Left ventricle myocardium inferior (tissue), 1 donor: ENCODE results near the gene KLHL13. TPM values are rescaled to one million over a fixed set of nuclear protein-coding genes. Genes with fewer than 3 reads are reported as not detected.

ENCODE experiments used
- DNase-seq: peaks from one replicate; pipeline ENCODE4 v3.0.0-alpha.2; 2020
- H3K27ac ChIP-seq: fragments of 200-600 bp; replicated peaks from 2 replicates; pipeline ENCODE4 v1.8.0; 2021
- H3K27me3 ChIP-seq: fragments of 200-600 bp; 2 replicates; pipeline ENCODE4 v1.8.0; 2021; ENCODE audit warnings: low read depth
- H3K36me3 ChIP-seq: fragments of 200-600 bp; 2 replicates; pipeline ENCODE4 v1.8.0; 2021
- H3K4me1 ChIP-seq: fragments of 200-600 bp; 2 replicates; pipeline ENCODE4 v1.8.0; 2021
- H3K4me3 ChIP-seq: fragments of 200-600 bp; 2 replicates; pipeline ENCODE4 v1.8.0; 2021; ENCODE audit warnings: mild to moderate bottlenecking, moderate library complexity
- H3K9me3 ChIP-seq: fragments of 200-600 bp; replicated peaks from 2 replicates; pipeline ENCODE4 v1.8.0; 2021
- CTCF ChIP-seq: fragments of 200-600 bp; IDR thresholded peaks from 2 replicates; pipeline ENCODE4 v1.8.0; 2021; ENCODE audit warnings: antibody characterized with exemption, mild to moderate bottlenecking, borderline replicate concordance
- intact Hi-C: fragments of 100-400 bp; cut with micrococcal nuclease; formaldehyde crosslinking; loops from one replicate; pipeline ENCODE4 v1.11.0; 2022
- long read RNA-seq: library from polyadenylated mRNA; unstranded; transcript quantifications from one replicate; pipeline ENCODE4 v2.0.0, GENCODE V29; 2021
- total RNA-seq: library from RNA; stranded (reverse); fragmentation: NEBNext Ultra II Directional; extraction: Animal tissue kit (Norgen Biotek cat#: 25700); gene quantifications from one replicate; pipeline ENCODE4 v1.2.1, GENCODE V29; 2021
- donor health status: DM: no; HTN: yes; CAD: no; lungs with severe emphysema.

Gene KLHL13, protein sequence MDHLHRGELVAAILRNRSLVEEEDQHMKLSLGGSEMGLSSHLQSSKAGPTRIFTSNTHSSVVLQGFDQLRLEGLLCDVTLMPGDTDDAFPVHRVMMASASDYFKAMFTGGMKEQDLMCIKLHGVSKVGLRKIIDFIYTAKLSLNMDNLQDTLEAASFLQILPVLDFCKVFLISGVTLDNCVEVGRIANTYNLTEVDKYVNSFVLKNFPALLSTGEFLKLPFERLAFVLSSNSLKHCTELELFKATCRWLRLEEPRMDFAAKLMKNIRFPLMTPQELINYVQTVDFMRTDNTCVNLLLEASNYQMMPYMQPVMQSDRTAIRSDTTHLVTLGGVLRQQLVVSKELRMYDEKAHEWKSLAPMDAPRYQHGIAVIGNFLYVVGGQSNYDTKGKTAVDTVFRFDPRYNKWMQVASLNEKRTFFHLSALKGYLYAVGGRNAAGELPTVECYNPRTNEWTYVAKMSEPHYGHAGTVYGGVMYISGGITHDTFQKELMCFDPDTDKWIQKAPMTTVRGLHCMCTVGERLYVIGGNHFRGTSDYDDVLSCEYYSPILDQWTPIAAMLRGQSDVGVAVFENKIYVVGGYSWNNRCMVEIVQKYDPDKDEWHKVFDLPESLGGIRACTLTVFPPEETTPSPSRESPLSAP
- total RNA-seq: 11.4 TPM
- long read RNA-seq, transcript KLHL13-204 (7 exons, 3,256 nt): major isoform, 17 of 21 reads
- long read RNA-seq, partial matches to known transcripts: 1 of 21 reads
- long read RNA-seq, other reads (novel, unspliced or antisense): 2 of 21 reads

- DNase-seq: peak; percentile 41
- intact Hi-C loops: no loop called here
These were observed at the start of gene KLHL13 for GRCh38 chrX:118116713-118117550. KLHL13 (minus strand) TSS chrX:118116810; CDS start chrX:118028473, 88,337 bp downstream.

GRCh38 chrX:118164138-118164537, 47.5 kb upstream of the KLHL13 start:
- no peak for DNase-seq
- no peak overlapping the region for H3K27ac ChIP-seq
- H3K4me3 ChIP-seq: no peak overlapping the region
- intact Hi-C loops: no loop called here
- TF ChIP-seq CTCF: no peak
- H3K27me3 ChIP-seq: no peaks in the 10 kb centered on the region
- H3K9me3 ChIP-seq: no peaks in the 10 kb centered on the region
- no peaks in the 10 kb centered on the region for H3K36me3 ChIP-seq
- no peaks in the 10 kb centered on the region for H3K4me1 ChIP-seq

More at GRCh38 chrX:118116713-118117550, at the start of gene KLHL13:
- H3K9me3 ChIP-seq: no peaks in the 10 kb centered on the region
- H3K36me3 ChIP-seq: no peaks in the 10 kb centered on the region
- peak within 1 kb of the TSS; percentile 71 for H3K4me3 ChIP-seq
- no peaks in the 10 kb centered on the region for H3K4me1 ChIP-seq
- no peak for TF ChIP-seq CTCF
- H3K27ac ChIP-seq: peak within 1 kb of the TSS; percentile 75
- no peaks in the 10 kb centered on the region for H3K27me3 ChIP-seq

DNA sequence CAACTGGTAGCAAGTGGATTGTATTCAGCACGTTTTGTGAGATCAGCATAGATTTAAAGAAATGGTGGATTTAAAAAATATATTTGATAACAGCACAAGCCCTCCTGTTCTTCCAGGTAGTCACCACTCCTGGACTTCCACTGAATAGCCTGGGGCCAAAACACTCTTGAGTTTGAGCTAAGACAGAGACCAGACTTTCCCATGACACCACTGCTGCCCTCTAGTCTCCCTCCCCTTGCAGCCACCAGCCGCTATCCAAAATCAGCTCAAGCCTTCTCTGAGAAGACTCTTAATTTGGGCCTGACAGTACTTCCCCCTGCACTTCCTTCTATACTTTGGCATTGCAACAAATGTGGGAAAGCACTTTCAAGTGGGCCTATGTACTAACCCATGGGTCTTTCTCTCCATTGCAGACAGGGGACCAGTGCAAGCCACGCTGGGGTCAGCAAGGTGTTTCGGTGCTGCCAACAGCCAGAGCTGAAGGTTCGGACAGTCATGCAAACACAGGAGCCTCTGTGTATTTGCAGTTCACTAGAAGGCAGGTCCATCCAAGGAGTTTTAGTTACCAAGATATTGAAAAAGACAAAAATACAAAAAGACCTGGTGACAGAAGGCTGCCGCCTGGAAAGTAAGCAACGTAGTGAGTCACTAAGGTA, 40.5 kb upstream of the KLHL13 start:
- TF ChIP-seq CTCF: no peak
- no peak for DNase-seq
- no peaks in the 10 kb centered on the region for H3K4me1 ChIP-seq
- H3K36me3 ChIP-seq: no peaks in the 10 kb centered on the region
- no peaks in the 10 kb centered on the region for H3K9me3 ChIP-seq
- no peaks in the 10 kb centered on the region for H3K27me3 ChIP-seq
- intact Hi-C loops: no loop called here
- no peak overlapping the region for H3K27ac ChIP-seq
- no peak overlapping the region for H3K4me3 ChIP-seq

- Histone ChIP-seq H3K36me3 (no peaks in the 10 kb centered on the region), H3K9me3 (no peaks in the 10 kb centered on the region), H3K4me1 (no peaks in the 10 kb centered on the region), H3K27me3 (no peaks in the 10 kb centered on the region), H3K4me3 (no peak overlapping the region), H3K27ac (no peak overlapping the region)
- intact Hi-C loops: no loop called here
- no peak for TF ChIP-seq CTCF
- no peak for DNase-seq
These were observed 39.8 kb upstream of the KLHL13 start for GRCh38 chrX:118156254-118156952.
